K562 (cell line): ENCODE measurements around the gene NFE2. TPM values are rescaled to one million over a fixed set of nuclear protein-coding genes. Genes with fewer than 3 reads are reported as not detected.
A peak's percentile ranks its signal among the peaks of the same experiment; 100 is the strongest.

Source experiments
- ARNT ChIP-seq, 2 experiments: fragments of 450-650 bp; IDR thresholded peaks; 2 replicates each; pipeline ENCODE4 v1.6.1; 2016; ENCODE audit warnings: mild to moderate bottlenecking in 1 of 2
- CLOCK ChIP-seq: fragments of 250-450 bp; sonication (Bioruptor Pico); IDR thresholded peaks from 2 replicates; pipeline ENCODE4 v1.4.0; 2020; ENCODE audit warnings: mild to moderate bottlenecking, moderate library complexity, borderline replicate concordance
- E2F1 ChIP-seq: sonication (generic); formaldehyde crosslinking; IDR thresholded peaks from 2 replicates; pipeline ENCODE4 v1.8.1; 2023; ENCODE audit warnings: mild to moderate bottlenecking, missing genetic modification reagents, moderate library complexity
- HDAC1 ChIP-seq, 2 experiments: fragments of 450-650 bp; IDR thresholded peaks; 2 replicates each; pipeline ENCODE4 v1.6.1; 2016 to 2017; ENCODE audit warnings: inconsistent platforms in 1 of 2, mild to moderate bottlenecking in 1 of 2, moderate library complexity in 1 of 2
- KDM5B ChIP-seq: fragments of 200-600 bp; sonication (generic); IDR thresholded peaks from 2 replicates; pipeline ENCODE4 v1.6.1; 2012; ENCODE audit warnings: low read depth, mild to moderate bottlenecking, moderate library complexity, low read length, control low read depth, inconsistent platforms; ENCODE audit not compliant: insufficient replicate concordance
- NCOR1 ChIP-seq: fragments of 450-650 bp; IDR thresholded peaks from 2 replicates; pipeline ENCODE4 v1.6.1; 2016; ENCODE audit warnings: mild to moderate bottlenecking, moderate library complexity
- REST ChIP-seq, 2 experiments: fragments of 450-650 bp; formaldehyde crosslinking in 1 of 2; IDR thresholded peaks; 2 replicates each; pipeline versions ENCODE4 v1.4.0 to v1.6.1; 2014 to 2020; ENCODE audit warnings: mild to moderate bottlenecking in 2 of 2, borderline replicate concordance in 1 of 2, low read depth in 1 of 2
- SMARCE1 ChIP-seq: fragments of 450-650 bp; IDR thresholded peaks from 2 replicates; pipeline ENCODE4 v1.7.1; 2016; ENCODE audit warnings: mild to moderate bottlenecking
- SRF ChIP-seq, 2 experiments: fragments of 250-450, 450-650 bp in 1 of 2; sonication (Bioruptor Pico) in 1 of 2; sonication (generic) in 1 of 2; formaldehyde crosslinking; IDR thresholded peaks; 2 replicates each; pipeline versions ENCODE4 v1.5.0 to v1.5.1; 2020 to 2022; ENCODE audit warnings: mild to moderate bottlenecking in 1 of 2, missing genetic modification reagents in 1 of 2
- STAT5A ChIP-seq: IDR thresholded peaks from 2 replicates; pipeline ENCODE4 v1.6.1; 2012; ENCODE audit warnings: low read length, inconsistent platforms, borderline replicate concordance
- U2AF1 ChIP-seq: fragments of 200-400 bp; formaldehyde crosslinking; optimal IDR thresholded peaks from 2 replicates; pipeline ENCODE3; 2017; ENCODE audit warnings: mild to moderate bottlenecking, low read depth, low read length, moderate library complexity
- ZNF41 ChIP-seq: fragments of 250-450 bp; sonication (Bioruptor Pico); conservative IDR thresholded peaks from 2 replicates; pipeline ENCODE4 v1.4.0; 2020; ENCODE audit warnings: mild to moderate bottlenecking
- polyA plus RNA-seq, 8 experiments: library from polyadenylated mRNA; depleted of rRNA in 4 of 8; stranded (reverse) in 5 of 8; unstranded in 3 of 8; fragments of >200 nt; fragmentation: Nextera tagmentation in 2 of 8; fragmentation: Illumina TruSeq in 1 of 8; extraction: Ambion mirVana in 2 of 8; extraction: Trizol in 1 of 8; gene quantifications; 2 replicates each; pipeline versions ENCODE4 v1.2.1 to v1.2.3, GENCODE V29; 2011 to 2014; ENCODE audit warnings: inconsistent platforms in 1 of 8, missing spikeins in 1 of 8
- total RNA-seq, 7 experiments: library from RNA; depleted of rRNA in 6 of 7; stranded (reverse); fragments of >200 nt in 6 of 7; fragmentation: Illumina TruSeq in 2 of 7; extraction: Trizol in 2 of 7; gene quantifications; 2 replicates each; pipeline versions ENCODE4 v1.2.1 to v1.2.3, GENCODE V29; 2011 to 2021; ENCODE audit warnings: low replicate concordance in 1 of 7

NFE2 gene
- total and polyA plus RNA-seq, 9 of the 15 experiments (the other 6 are each of a cell fraction or from before 2014, with no cell fraction given) = 12.3 to 282 (median 208) TPM

GRCh38 chr12:54294152-54294952, 6.5 kb downstream of the NFE2 start (continued):
- TF ChIP-seq REST (IDR thresholded peaks at IDR 0.05; ENCODE audit: borderline replicate concordance) (peak; percentile 88), REST (CRISPR knock-in tag; IDR thresholded peaks at IDR 0.05; ENCODE audit: low read depth) (peak; percentile 75; the same call in 1 of the 2 replicates), ZNF41 (CRISPR knock-in tag) (0 out of 2 replicates have a peak, but pooled peaks have one; percentile 31), U2AF1 (no peak), NCOR1 (no peak), STAT5A (peak; percentile 21; the same call in 1 of the 2 replicates), SMARCE1 (0 out of 2 replicates have a peak, but pooled peaks have one; percentile 16), ARNT (IDR thresholded peaks at IDR 0.05) (peak; percentile 39 to 86; a peak in 1 of 4 replicates), HDAC1 (IDR thresholded peaks at IDR 0.05) (peak in 1 of 2 experiments; percentile 41; a peak in 2 of 4 replicates), KDM5B (no peak), CLOCK (0 out of 2 replicates have a peak, but pooled peaks have one; percentile 53), SRF (CRISPR knock-in tag; IDR thresholded peaks at IDR 0.05) (0 out of 4 replicates have a peak, but pooled peaks of 1 of the 2 experiments have one; percentile 29), E2F1 (CRISPR knock-in tag) (peak; percentile 24; the same call in 1 of the 2 replicates)
